K562 (cell line): Measurements from ENCODE around the gene ZNF785. TPM values are rescaled to one million over a fixed set of nuclear protein-coding genes. Genes with fewer than 3 reads are reported as not detected.

Source experiments
- ELF1 ChIP-seq: fragments of 200-800 bp; sonication (Bioruptor generic); IDR thresholded peaks from 2 replicates; pipeline ENCODE4 v1.6.1; 2016; ENCODE audit warnings: missing genetic modification characterization, missing compliant biosample characterization
- HMGN3 ChIP-seq: IDR thresholded peaks from 2 replicates; pipeline ENCODE4 v1.6.1; 2011; ENCODE audit warnings: borderline replicate concordance, low read depth, mild to moderate bottlenecking, mixed read lengths, low read length; ENCODE audit not compliant: insufficient read length; ENCODE audit errors: extremely low read depth
- HNRNPLL ChIP-seq: fragments of 200-400 bp; formaldehyde crosslinking; IDR thresholded peaks from 2 replicates; pipeline ENCODE4 v1.6.1; 2017; ENCODE audit warnings: low read length, low read depth, mild to moderate bottlenecking; ENCODE audit not compliant: poor library complexity, severe bottlenecking
- JUNB ChIP-seq: fragments of 450-650 bp; formaldehyde crosslinking; conservative IDR thresholded peaks from 2 replicates; pipeline ENCODE4 v1.4.0; 2020; ENCODE audit warnings: mild to moderate bottlenecking
- KAT2B ChIP-seq: IDR thresholded peaks from one replicate; pipeline ENCODE4 v1.6.1; 2012; ENCODE audit warnings: low read depth, mild to moderate bottlenecking, control low read depth, inconsistent platforms, low read length, moderate library complexity
- MCM3 ChIP-seq: fragments of 450-650 bp; IDR thresholded peaks from 2 replicates; pipeline ENCODE4 v1.6.1; 2016
- MEF2D ChIP-seq: conservative IDR thresholded peaks from 2 replicates; pipeline ENCODE4 v1.6.1; 2016; ENCODE audit warnings: low read depth, missing genetic modification characterization, missing compliant biosample characterization
- PHF20 ChIP-seq: fragments of 450-650 bp; IDR thresholded peaks from 2 replicates; pipeline ENCODE4 v1.6.1; 2018; ENCODE audit not compliant: partially characterized antibody
- RBM39 ChIP-seq: fragments of 200-400 bp; formaldehyde crosslinking; optimal IDR thresholded peaks from 2 replicates; pipeline ENCODE3; 2018; ENCODE audit warnings: low read depth, low read length
- SAFB ChIP-seq: fragments of 200-400 bp; formaldehyde crosslinking; IDR thresholded peaks from 2 replicates; pipeline ENCODE4 v1.6.1; 2017; ENCODE audit warnings: low read depth, low read length, borderline replicate concordance
- ZNF184 ChIP-seq: sonication (generic); formaldehyde crosslinking; IDR thresholded peaks from 2 replicates; pipeline ENCODE4 v1.5.0; 2020; ENCODE audit warnings: missing genetic modification reagents
- polyA plus RNA-seq, 8 experiments: library from polyadenylated mRNA; depleted of rRNA in 4 of 8; stranded (reverse) in 5 of 8; unstranded in 3 of 8; fragments of >200 nt; fragmentation: Nextera tagmentation in 2 of 8; fragmentation: Illumina TruSeq in 1 of 8; extraction: Ambion mirVana in 2 of 8; extraction: Trizol in 1 of 8; gene quantifications; 2 replicates each; pipeline versions ENCODE4 v1.2.1 to v1.2.3, GENCODE V29; 2011 to 2014; ENCODE audit warnings: inconsistent platforms in 1 of 8, missing spikeins in 1 of 8
- total RNA-seq, 7 experiments: library from RNA; depleted of rRNA in 6 of 7; stranded (reverse); fragments of >200 nt in 6 of 7; fragmentation: Illumina TruSeq in 2 of 7; extraction: Trizol in 2 of 7; gene quantifications; 2 replicates each; pipeline versions ENCODE4 v1.2.1 to v1.2.3, GENCODE V29; 2011 to 2021; ENCODE audit warnings: low replicate concordance in 1 of 7
- TF ChIP-seq, protein P1 (sequence below), 2 experiments: fragments of 450-650 bp; IDR thresholded peaks; 2 replicates each; pipeline ENCODE4 v1.6.1; 2016; ENCODE audit warnings: mild to moderate bottlenecking in 2 of 2, borderline replicate concordance in 1 of 2, low read depth in 1 of 2, moderate library complexity in 1 of 2
- TF ChIP-seq, protein P2 (sequence below): sonication (generic); formaldehyde crosslinking; IDR thresholded peaks from 2 replicates; pipeline ENCODE4 v1.8.0; 2023; ENCODE audit warnings: missing genetic modification reagents, mild to moderate bottlenecking, borderline replicate concordance

Gene ZNF785
- total and polyA plus RNA-seq, 9 of the 15 experiments (the other 6 are each of a cell fraction or from before 2014, with no cell fraction given): 0.64 to 11.0 (median 6.4) TPM

DNA sequence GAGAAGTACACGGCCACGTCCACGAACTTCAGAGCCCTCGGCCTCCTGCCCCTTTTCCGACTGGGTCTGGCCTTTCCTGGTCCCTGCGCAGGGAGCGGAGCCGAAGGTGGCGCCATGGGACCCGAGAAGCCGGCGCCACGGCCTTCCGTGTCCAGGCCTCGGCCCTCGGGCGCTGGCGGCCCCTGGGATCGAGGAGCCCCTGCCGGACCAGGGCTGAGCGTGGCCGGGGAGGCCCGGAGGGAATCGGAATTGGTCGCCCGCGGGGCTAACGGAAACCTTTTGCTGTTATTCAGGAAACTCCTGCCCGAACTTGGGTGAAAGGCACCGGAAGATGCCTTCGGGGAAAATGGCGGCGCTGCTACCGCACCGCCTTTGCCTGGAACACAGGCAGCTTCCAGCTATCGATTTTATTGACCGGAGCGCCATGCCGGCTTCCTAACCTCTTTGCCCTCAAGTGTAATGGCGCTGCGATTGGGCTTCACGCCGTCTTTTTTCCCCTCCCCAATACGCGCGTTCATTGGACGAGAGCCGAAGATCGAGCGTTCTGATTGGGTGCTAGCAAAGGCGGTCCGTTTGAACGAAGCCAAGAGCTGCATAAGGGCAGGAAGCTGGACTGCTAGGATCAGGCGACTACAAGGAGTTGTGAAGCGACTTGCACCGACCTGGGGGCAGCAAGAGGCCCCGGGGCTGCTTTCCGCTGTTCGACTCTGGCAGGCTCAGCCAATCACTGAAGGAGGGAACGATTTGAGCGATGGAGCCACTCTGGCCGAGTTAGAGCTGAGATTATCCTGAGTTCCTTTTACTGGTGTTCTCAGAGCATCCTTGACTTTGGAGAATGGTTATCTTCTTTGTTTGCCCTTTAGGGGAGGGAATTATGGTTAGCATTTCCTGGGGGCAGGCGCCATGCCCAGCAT, 24.7 kb upstream of the ZNF785 start, which contains the start of gene ZNF689 (continued):
- TF ChIP-seq, protein P1, sequence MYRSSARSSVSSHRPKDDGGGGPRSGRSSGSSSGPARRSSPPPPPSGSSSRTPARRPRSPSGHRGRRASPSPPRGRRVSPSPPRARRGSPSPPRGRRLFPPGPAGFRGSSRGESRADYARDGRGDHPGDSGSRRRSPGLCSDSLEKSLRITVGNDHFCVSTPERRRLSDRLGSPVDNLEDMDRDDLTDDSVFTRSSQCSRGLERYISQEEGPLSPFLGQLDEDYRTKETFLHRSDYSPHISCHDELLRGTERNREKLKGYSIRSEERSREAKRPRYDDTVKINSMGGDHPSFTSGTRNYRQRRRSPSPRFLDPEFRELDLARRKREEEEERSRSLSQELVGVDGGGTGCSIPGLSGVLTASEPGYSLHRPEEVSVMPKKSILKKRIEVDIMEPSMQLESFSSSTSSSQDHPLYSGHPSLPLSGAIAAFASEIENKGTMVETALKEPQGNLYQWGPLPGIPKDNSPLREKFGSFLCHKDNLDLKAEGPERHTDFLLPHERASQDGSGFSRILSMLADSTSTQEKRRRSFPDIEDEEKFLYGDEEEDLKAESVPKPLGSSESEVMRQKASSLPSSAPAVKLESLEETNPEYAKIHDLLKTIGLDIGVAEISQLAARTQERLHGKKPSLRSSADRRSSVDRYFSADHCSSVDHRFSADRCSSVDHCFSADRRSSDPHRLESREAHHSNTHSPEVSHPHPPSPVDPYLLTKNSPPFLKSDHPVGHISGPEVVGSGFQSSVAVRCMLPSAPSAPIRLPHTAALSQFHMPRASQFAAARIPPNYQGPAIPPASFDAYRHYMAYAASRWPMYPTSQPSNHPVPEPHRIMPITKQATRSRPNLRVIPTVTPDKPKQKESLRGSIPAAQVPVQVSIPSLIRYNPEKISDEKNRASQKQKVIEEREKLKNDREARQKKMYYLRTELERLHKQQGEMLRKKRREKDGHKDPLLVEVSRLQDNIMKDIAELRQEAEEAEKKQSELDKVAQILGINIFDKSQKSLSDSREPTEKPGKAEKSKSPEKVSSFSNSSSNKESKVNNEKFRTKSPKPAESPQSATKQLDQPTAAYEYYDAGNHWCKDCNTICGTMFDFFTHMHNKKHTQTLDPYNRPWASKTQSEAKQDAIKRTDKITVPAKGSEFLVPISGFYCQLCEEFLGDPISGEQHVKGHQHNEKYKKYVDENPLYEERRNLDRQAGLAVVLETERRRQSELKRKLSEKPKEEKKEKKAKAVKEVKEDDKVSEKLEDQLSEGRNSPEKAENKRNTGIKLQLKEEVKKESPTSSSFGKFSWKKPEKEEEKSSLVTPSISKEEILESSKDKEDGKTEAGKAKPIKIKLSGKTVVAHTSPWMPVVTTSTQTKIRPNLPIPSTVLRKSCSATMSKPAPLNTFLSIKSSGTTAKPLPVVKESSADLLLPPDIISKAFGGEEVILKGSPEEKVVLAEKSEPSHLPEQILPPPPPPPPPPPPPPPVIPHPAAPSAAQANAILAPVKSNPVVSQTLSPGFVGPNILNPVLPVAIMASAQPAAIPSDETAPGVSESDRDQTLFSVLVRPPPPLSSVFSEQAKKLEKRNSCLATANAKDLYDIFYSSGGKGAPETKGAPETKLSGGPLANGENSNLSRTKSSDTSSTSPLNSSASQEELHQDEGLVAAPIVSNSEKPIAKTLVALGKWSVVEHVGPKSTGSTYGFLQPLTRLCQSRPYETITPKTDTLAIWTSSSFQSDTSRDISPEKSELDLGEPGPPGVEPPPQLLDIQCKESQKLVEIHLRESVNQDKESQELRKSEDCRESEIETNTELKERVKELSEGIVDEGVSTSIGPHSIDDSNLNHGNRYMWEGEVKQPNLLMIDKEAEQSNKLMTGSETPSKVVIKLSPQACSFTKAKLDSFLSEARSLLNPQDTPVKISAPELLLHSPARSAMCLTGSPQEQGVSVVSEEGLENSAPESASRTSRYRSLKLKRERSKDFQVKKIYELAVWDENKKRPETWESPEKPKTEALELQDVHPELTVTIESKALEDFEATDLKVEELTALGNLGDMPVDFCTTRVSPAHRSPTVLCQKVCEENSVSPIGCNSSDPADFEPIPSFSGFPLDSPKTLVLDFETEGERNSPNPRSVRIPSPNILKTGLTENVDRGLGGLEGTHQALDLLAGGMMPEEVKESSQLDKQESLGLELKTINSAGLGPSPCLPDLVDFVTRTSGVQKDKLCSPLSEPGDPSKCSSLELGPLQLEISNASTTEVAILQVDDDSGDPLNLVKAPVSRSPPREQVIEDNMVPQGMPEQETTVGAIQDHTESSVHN (IDR thresholded peaks at IDR 0.05; ENCODE audit: borderline replicate concordance in 1 of 2, low read depth in 1 of 2): no peak
- TF ChIP-seq MCM3 (no peak), JUNB (CRISPR knock-in tag) (no peak), KAT2B (no peak), RBM39 (no peak), MEF2D (no peak), HNRNPLL (peak; percentile 60), ZNF184 (CRISPR knock-in tag) (no peak), HMGN3 (peak; percentile 21), SAFB (0 out of 2 replicates have a peak, but pooled peaks have one; percentile 2), PHF20 (peak; percentile 79), ELF1 (tag) (peak; percentile 89)
- TF ChIP-seq, protein P2, sequence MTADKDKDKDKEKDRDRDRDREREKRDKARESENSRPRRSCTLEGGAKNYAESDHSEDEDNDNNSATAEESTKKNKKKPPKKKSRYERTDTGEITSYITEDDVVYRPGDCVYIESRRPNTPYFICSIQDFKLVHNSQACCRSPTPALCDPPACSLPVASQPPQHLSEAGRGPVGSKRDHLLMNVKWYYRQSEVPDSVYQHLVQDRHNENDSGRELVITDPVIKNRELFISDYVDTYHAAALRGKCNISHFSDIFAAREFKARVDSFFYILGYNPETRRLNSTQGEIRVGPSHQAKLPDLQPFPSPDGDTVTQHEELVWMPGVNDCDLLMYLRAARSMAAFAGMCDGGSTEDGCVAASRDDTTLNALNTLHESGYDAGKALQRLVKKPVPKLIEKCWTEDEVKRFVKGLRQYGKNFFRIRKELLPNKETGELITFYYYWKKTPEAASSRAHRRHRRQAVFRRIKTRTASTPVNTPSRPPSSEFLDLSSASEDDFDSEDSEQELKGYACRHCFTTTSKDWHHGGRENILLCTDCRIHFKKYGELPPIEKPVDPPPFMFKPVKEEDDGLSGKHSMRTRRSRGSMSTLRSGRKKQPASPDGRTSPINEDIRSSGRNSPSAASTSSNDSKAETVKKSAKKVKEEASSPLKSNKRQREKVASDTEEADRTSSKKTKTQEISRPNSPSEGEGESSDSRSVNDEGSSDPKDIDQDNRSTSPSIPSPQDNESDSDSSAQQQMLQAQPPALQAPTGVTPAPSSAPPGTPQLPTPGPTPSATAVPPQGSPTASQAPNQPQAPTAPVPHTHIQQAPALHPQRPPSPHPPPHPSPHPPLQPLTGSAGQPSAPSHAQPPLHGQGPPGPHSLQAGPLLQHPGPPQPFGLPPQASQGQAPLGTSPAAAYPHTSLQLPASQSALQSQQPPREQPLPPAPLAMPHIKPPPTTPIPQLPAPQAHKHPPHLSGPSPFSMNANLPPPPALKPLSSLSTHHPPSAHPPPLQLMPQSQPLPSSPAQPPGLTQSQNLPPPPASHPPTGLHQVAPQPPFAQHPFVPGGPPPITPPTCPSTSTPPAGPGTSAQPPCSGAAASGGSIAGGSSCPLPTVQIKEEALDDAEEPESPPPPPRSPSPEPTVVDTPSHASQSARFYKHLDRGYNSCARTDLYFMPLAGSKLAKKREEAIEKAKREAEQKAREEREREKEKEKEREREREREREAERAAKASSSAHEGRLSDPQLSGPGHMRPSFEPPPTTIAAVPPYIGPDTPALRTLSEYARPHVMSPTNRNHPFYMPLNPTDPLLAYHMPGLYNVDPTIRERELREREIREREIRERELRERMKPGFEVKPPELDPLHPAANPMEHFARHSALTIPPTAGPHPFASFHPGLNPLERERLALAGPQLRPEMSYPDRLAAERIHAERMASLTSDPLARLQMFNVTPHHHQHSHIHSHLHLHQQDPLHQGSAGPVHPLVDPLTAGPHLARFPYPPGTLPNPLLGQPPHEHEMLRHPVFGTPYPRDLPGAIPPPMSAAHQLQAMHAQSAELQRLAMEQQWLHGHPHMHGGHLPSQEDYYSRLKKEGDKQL (CRISPR knock-in tag): no peak; the same call in 1 of the 2 replicates
